HG03175 (cell line): ENCODE data around the gene TNIP2.
"Not testable (repeated sequence)": the region's sequence is repeated elsewhere in the genome, so short reads cannot be mapped to it uniquely, and the experiment has no call there.

Source experiments
- ATAC-seq: cut with Tn5 transposase; IDR thresholded peaks from one replicate; pipeline ENCODE4 v1.9.1; 2021; ENCODE audit warnings: mild to moderate bottlenecking, moderate library complexity; ENCODE audit not compliant: unreplicated experiment

The TNIP2 gene

DNA sequence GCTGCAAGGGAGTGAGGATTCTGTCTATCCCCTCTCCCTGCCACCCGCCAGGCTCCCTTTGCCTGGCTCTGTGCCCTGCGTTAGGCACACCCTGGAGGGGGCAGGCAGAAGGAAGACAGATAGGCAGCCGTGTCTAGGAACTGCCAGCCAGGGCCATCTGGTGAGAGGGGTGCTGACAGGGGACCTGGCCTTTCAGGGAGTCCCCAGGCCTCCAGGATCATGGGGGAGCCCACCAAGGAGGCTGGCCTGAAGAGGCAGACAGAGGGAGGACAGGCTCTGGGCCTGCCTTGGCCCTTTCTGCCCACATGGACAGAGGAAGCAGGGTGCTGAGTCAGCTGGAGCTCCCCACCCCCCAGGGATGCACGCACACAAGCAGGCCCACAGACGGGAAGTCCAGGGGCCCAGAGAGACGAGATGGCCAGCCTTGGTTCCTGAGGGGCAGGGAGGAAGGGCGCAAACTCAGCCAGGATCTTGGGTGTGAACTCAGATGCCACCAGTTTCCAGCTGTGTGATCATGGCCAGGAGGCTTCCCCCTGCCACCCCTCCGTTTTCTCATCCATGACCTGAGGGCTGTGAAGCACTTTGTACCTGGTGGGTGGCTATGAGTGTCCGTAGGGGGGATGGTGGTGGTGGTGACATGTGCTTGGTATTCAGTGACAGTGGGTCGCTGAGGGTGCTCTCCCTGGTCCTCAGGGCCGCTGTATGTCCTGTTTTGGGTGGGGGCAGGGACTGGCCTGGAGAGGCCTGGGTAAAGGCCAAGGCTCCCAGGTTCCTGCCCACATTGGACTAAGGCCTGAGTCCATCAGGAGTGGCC, 38.6 kb upstream of the TNIP2 start:
- ATAC-seq: no peak

DNA sequence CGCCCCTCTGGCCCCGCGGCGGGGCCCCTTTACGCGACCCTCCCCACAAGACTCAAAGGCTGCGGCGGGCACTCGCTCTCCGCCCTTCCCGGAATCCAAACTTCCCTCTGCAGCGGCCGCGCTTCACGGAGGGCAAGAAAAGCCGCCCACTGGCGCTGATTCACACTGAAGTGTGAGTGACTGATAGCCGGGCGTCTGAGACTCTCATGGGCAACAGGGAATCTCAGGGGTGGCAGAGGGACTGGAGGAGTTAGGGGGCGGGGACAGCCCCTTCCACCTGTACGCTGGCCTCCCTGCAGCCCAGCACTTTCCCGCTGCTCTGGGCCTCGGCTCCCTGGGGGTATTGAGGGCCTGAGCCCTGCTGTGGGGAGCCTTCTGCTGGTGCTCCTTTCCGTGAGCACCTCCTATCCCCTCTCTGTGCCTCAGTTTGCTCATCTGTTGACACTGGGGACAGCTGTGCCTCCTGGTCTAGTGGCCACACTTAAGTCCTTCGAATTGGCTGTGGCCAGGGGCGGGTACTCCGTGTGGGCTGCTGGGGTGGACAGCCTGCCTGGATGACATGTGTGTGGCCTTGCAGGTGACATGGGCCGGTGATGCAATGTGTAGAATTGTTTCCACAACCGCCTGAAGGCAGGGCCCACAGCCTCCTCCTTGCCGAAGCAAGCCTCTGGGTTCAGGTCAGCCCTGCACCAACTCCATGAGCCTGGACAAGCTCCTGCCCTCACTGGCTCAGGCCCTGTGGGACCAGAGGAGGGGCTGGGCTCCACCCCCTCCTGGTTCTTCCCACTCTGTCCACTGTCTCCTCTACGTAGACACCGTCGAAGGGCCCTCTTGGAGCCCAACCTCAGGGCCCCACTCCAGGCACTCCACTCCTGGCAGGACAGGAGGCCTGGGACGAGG, 37.7 kb upstream of the TNIP2 start:
- ATAC-seq: no peak

GRCh38 chr4:2792711-2793585, 36.8 kb upstream of the TNIP2 start, which contains the start of gene SH3BP2:
Gene SH3BP2 (plus strand): TSS chr4:2793085. CDS start chr4:2820618, 27,533 bp downstream.
- ATAC-seq: no peak

DNA sequence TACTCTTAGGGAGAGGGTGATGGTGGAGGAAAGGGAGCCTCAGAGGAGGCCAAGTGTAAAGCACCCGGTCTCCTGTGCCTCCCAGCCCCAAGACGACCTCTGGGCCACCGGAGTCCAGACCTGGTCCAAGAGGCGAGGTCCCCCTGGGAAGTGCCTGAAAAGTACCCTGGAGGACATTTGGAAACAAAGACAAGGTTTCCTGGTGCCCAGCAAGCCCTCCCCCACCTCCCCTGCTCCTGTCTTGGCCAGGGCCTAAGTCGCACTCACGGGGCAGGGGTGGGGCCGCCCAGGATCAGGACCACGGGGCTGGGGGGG, 36.2 kb upstream of the TNIP2 start:
- ATAC-seq: no peak

GRCh38 chr4:2791518-2792395, 35.6 kb upstream of the TNIP2 start:
- no peak for ATAC-seq

GRCh38 chr4:2790583-2791517, 34.7 kb upstream of the TNIP2 start:
- no peak for ATAC-seq

GRCh38 chr4:2789793-2790582, 33.9 kb upstream of the TNIP2 start:
- ATAC-seq: no peak

DNA sequence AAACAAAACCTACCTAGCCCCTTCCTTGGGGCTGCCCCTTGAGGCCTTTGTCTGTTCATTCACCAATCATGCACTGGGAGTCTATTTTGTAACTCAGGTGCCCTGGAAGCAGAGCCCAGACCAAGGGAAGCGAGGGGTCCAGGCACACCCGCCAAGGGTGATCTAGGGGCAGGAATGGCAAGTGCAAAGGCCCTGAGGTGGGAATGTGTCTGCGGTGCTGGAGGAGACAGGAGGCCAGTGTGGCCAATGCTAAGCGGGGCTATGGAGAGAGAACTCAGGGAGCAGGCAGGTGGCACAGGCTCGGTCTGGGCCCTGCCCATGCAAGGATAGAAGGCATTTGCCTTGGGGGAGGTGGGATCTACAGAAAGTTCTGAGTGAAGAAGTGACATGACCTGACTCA, 33.2 kb upstream of the TNIP2 start:
- ATAC-seq: no peak

DNA sequence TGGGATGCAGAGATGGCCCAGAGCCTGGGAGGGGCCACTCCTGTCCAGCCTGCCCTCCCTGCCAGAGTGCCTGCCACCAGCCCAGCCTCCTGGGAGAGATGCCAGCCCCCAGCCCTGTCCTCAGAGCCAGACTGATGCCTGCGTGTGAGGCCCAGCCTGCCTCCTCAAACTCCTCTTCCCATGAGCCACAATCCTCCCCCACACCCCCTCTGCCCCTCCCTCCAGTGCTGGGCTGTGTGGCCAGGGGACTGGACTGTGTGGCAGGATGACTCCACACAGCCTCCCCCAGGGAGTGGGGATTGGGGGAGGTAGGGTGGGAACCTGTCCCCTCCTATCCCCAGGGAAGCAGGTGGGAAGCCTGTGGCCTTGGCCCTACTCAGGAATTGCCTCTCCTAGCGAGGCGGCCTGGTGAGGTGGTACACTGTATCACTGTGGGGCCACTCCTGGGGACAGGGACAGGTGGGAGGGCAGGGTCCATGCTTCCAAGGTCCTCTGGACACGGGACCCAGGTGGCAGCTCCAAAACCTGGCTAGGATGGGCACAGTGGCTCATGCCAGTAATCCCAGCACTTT, 32.5 kb upstream of the TNIP2 start:
- ATAC-seq: no peak

DNA sequence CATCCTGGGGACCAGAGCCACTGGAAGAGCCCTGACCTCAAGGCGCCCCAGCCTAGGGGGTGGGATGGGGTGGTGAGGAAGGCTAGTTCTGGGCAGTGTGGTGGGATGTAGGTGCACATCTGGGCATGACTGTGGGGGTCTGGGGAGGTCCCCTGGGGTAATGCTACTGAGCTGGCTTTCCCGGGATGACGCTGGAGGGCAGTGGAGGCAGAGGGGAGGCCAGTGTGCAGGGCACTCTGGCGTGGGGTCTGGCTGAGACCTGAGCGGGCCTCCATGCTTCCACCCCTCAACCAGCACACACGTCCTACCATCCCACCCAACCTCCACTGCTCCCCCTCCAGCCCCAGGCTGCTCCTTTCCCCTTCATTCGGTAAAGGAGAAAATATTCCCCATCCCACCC, 32.0 kb upstream of the TNIP2 start:
- ATAC-seq: no peak

DNA sequence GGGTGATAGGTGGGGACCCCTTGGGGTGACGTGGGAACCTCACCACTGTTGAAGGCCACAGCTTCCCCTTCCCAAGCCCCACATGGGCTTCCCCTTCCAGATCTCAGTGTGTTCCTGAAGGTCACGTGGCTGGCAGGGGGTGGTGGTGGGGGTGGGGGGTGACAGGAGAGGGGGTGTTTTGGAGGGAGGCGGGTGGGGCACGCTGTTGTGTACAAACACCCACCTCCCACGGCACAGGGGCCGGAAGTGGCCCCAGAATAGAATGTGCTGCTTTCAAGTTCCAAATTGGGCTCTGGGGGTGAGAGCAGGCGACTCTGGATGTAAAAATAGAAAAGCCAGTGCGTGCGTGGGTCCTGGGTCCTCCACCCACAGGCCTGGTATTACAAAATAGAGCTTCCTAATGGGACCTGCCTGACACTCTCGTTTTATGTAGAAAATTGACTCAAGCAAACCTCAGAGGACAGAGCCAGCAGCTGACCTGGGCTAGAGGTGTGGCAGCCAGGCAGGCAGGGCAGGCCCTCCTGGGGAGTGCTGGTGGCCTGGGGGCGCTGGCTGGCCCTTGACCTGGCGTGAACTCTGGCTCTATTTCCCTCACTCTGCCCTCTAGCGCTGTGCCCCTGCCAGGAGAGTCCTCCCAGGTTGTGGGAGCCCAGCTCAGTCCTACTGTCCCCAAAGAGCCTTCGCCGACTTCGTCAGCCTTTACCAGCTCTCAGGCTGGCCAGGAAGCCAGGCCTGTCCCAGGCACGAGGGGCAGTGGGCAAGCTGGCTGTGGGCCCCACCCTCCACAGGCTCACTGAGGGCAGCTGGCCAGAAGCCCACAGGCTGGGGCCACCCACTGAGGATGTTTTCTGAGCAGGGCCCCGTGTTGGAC, 31.3 kb upstream of the TNIP2 start:
- peak; percentile 67 for ATAC-seq

DNA sequence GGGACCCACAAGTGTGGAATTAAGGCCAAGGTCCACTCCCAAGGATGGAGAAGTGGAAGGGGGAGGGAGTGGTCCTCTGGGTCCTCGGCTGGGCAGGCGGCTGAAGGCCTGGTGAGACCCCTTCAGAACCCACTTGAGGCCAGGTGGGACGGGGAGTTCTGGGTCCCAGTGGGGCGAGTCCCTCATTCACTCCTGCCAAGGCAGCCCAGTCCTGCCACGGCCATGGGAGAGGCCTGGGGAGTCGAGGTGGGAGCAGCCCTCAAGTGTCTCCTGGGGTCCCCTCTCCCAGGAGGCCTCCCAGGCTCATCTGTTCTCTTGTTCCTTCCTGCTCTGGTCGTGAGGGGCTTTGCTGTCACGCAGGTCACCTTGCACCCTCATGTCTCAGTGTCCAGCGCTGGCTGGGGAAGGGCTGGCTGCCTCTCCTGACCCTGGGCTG, 30.7 kb upstream of the TNIP2 start:
- ATAC-seq: no peak

DNA sequence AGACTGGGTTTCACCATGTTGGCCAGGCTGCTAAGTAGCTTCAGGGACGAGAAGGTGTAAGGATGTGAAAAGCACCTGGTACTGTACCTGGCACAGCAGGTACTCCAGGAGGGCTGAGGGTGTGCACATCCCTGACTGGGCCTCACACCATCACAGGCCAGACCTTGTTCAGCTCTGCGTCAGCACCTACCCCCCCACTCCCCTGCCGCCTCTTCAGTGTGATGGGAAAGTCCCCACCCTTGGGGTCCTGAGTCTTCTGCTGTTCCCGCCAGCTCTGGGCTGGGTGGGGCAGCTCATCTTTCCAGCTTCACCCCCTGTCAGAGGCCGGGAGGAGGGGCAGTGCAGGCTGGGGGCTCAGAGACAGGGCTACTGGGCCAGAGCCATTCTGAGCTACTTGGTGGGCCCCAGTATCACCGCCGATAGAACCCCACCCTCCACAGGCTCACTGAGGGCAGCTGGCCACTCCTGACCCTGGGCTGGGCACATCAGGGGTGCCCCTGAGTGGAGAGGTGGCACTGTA, 30.1 kb upstream of the TNIP2 start:
- no peak for ATAC-seq

GRCh38 chr4:2785613-2786012, 29.5 kb upstream of the TNIP2 start:
- ATAC-seq: peak; percentile 30

DNA sequence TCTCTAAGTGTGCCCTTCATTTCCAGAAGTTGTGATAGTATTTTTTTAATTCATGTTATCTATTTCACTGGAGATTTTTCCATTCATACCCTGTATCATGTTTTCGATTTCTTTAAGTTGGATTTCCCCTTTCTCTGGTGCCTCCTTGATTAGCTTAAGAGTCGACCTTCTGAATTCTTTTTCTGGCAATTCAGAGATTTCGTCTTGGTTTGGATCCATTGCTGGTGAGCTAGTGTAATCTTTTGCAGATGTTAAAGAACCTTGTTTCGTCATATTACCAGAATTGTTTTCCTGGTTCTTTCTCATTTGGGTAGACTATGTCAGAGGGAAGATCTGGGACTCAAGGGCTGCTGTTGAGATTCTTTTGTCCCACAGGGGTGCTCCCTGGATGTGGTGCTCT, 27.7 kb upstream of the TNIP2 start:
- no peak for ATAC-seq

DNA sequence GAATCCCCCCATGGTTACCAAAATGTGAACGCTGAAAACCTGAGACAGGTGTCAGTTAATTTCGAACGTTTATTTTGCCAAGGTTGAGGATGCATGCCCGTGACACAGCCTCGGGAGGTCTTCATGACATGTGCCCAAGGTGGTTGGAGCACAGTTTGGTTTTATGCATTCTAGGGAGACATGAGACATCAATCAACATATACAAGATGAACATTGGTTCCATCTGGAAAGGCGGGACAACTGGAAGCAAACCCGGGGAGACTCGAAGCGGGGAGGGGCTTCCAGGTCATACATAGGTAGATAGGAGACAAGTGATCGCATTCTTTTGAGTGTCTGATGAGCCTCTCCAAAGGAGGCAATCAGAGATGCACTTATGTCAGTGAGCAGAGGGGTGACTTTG, 25.8 kb upstream of the TNIP2 start:
- ATAC-seq: no peak

- ATAC-seq: not testable (repeated sequence)
These were observed 24.5 kb upstream of the TNIP2 start for GRCh38 chr4:2780643-2781042.
